NB4 (cell line): ENCODE data around the gene SPACA4.
A peak's percentile ranks its signal among the peaks of the same experiment; 100 is the strongest.

Experiments used
- DNase-seq: peaks from one replicate; pipeline ENCODE4 v3.0.0; 2010; ENCODE audit warnings: low read depth
- H3K4me3 ChIP-seq: one replicate; pipeline ENCODE4 v1.5.1; 2011; ENCODE audit warnings: mild to moderate bottlenecking, low read depth, low read length, moderate library complexity
- CTCF ChIP-seq: IDR thresholded peaks from one replicate; pipeline ENCODE4 v1.5.1; 2012; ENCODE audit warnings: low read depth, low read length
- MAX ChIP-seq: IDR thresholded peaks from 2 replicates; pipeline ENCODE4 v1.6.1; 2011; ENCODE audit warnings: low read depth, low read length
- MYC ChIP-seq: IDR thresholded peaks from 2 replicates; pipeline ENCODE4 v1.6.1; 2011; ENCODE audit warnings: low read depth, low read length
- POLR2A ChIP-seq: IDR thresholded peaks from 2 replicates; pipeline ENCODE4 v1.6.1; 2011; ENCODE audit warnings: mild to moderate bottlenecking; ENCODE audit not compliant: insufficient read length; ENCODE audit errors: extremely low read depth

The SPACA4 gene

GRCh38 chr19:48627201-48627864 is 20.8 kb downstream of the SPACA4 start:
- no peak for TF ChIP-seq MAX
- TF ChIP-seq MYC = no peak
- no peak for TF ChIP-seq CTCF
- TF ChIP-seq POLR2A = no peak
- no peak overlapping the region for H3K4me3 ChIP-seq
- peak; percentile 57 for DNase-seq

- DNase-seq = peak; percentile 38
- TF ChIP-seq MAX = no peak
- no peak for TF ChIP-seq CTCF
- no peak for TF ChIP-seq POLR2A
- no peak for TF ChIP-seq MYC
- H3K4me3 ChIP-seq = no peak overlapping the region
Measured at GRCh38 chr19:48627865-48628314, 21.3 kb downstream of the SPACA4 start.

- peak; percentile 42 for DNase-seq
- no peak for TF ChIP-seq MYC
- TF ChIP-seq MAX = no peak
- TF ChIP-seq CTCF = no peak
- no peak for TF ChIP-seq POLR2A
- no peak overlapping the region for H3K4me3 ChIP-seq
Measured at GRCh38 chr19:48628486-48629296, 22.1 kb downstream of the SPACA4 start.

- no peak overlapping the region for H3K4me3 ChIP-seq
- DNase-seq = peak; percentile 39
- TF ChIP-seq MAX (no peak), CTCF (no peak), POLR2A (no peak), MYC (no peak)
Measured at GRCh38 chr19:48629297-48629598, 22.7 kb downstream of the SPACA4 start.

- no peak overlapping the region for H3K4me3 ChIP-seq
- peak; percentile 71 for DNase-seq
- TF ChIP-seq MYC (no peak), CTCF (no peak), MAX (no peak), POLR2A (no peak)
Measured at GRCh38 chr19:48629599-48630295, 23.2 kb downstream of the SPACA4 start.
